Left lung (tissue), 10 donors: ENCODE data around the gene CEP295NL. TPM values are rescaled to one million over a fixed set of nuclear protein-coding genes. Genes with fewer than 3 reads are reported as not detected.
"Not testable (repeated sequence)": the region's sequence is repeated elsewhere in the genome, so short reads cannot be mapped to it uniquely, and the experiment has no call there.

Experiments used
- ATAC-seq: fragments of 200-7000 bp; cut with Tn5 transposase; one replicate; pipeline ENCODE4 v1.9.1; 2020; ENCODE audit warnings: moderate library complexity
- DNase-seq, 4 donors: peaks; one replicate each; pipeline ENCODE4 v3.0.0-alpha.2; 2013 to 2020
- H3K27ac ChIP-seq, 2 donors: fragments of 200-600 bp; sonication (generic) in 1 of 2; one replicate each; pipeline versions ENCODE4 v1.5.0 to v1.8.0; 2020 to 2021
- H3K27me3 ChIP-seq, 2 donors: fragments of 200-600 bp; sonication (generic) in 1 of 2; one replicate each; pipeline versions ENCODE4 v1.5.0 to v1.8.0; 2020 to 2021
- H3K36me3 ChIP-seq, 2 donors: fragments of 200-600 bp; sonication (generic) in 1 of 2; one replicate each; pipeline versions ENCODE4 v1.5.0 to v1.8.0; 2020 to 2021
- H3K4me1 ChIP-seq, 2 donors: fragments of 200-600 bp; one replicate each; pipeline ENCODE4 v1.8.0; 2021
- H3K4me3 ChIP-seq, 2 donors: fragments of 200-600 bp; sonication (generic) in 1 of 2; one replicate each; pipeline versions ENCODE4 v1.5.0 to v1.8.0; 2020 to 2021; ENCODE audit warnings: mild to moderate bottlenecking in 1 of 2
- H3K9me3 ChIP-seq, 2 donors: fragments of 200-600 bp; sonication (generic) in 1 of 2; one replicate each; pipeline versions ENCODE4 v1.5.0 to v1.8.0; 2020 to 2021
- CTCF ChIP-seq, 2 donors: fragments of 200-600 bp; sonication (generic) in 1 of 2; IDR thresholded peaks; one replicate each; pipeline versions ENCODE4 v1.5.0 to v1.8.0; 2021; ENCODE audit warnings: antibody characterized with exemption in 2 of 2
- intact Hi-C, 2 donors: fragments of 100-400 bp; cut with DNase I; formaldehyde crosslinking; loops; one replicate each; pipeline versions ENCODE4 v1.11.2 to v1.14.2; 2022
- polyA plus RNA-seq, 6 donors: library from polyadenylated mRNA; unstranded; fragments of 120-200 nt; gene quantifications; one replicate each; pipeline ENCODE4 v1.2.1, GENCODE V29; 2013; ENCODE audit not compliant: insufficient read length in 6 of 6
- total RNA-seq, 2 donors: library from RNA; stranded (reverse); fragmentation: NEBNext Ultra II Directional; extraction: Animal tissue kit (Norgen Biotek cat#: 25700); gene quantifications; one replicate each; pipeline ENCODE4 v1.2.1, GENCODE V29; 2021
- donor health status: DM: no; HTN: yes; CAD: no.
- donor health status: DM: no; HTN: no; CAD: no.

The CEP295NL gene
- total and polyA plus RNA-seq, 8 donors = 0.37 to 6.6 (median 0.72) TPM

DNA sequence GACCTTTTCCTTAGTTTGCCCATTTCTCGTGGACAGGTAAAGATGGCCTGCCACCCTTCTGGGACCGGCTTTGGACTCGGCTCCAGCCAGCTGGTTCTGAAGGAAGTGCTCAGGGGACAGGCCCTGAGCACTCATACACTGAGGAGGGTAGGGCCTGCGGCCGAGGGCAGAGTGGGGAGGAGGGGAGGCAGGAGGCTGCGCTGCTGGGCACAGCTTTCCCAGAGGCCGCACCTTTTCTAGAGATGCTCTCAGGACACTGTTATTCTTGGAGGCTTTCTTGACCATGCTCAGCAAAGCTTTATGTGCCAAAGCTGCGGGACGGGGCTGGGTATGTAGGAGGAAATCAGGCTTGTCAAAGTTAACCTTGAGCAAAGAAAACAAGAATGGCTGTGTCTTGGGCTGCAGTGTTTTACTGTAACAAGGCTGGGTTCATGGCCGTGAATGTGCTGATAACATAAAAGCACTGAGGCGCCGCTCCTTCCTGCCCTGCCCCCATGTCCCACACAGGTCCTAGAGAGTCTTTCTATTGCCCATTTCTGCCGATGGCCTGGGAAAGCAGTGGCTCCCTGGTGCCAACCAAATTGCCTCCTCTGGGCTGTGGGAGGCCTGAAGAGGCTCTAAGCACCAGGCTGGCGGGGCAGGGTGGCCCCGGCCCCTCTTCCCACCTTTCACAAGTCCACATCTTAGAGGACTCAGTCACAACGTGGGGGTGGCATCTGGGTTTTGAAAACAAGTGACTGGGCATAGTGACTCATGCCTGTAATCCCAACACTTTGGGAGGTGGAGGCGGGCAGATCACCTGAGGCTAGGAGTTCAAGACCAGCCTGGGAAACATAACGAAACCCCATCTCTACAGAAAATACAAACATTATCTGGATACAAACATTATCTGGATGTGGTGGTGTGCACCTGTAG, 44.5 kb upstream of the CEP295NL start:
- H3K27me3 ChIP-seq = no peaks in the 10 kb centered on the region
- no peak overlapping the region for H3K4me3 ChIP-seq
- ATAC-seq = peak; percentile 79
- no peak for TF ChIP-seq CTCF (IDR thresholded peaks at IDR 0.05)
- no peak overlapping the region for H3K27ac ChIP-seq
- H3K4me1 ChIP-seq = no peaks in the 10 kb centered on the region
- intact Hi-C loops = no loop called here
- DNase-seq = no peak
- H3K9me3 ChIP-seq = peaks cover 2 to 21% of the 10 kb centered on the region in 2 donors
- H3K36me3 ChIP-seq = no peaks in the 10 kb centered on the region

DNA sequence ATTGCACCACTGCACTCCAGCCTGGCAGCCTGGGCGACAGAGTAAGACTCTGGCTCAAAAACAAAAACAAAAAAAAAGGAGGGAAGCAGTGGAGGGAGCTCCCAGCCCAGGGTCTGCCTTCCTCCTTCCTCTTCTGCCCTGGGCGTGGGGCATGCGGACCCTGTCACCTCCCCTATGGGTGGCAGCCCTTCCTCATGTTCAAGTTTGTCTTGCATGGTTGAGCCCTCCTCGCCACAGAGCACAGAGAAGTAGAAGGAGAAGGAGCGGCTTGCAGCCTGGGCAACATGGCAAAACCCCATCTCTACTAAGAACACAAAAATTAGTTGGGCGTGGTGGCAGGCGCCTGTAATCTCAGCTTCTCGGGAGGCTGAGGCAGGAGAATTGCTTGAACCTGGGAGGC, 43.6 kb upstream of the CEP295NL start:
- no peak for ATAC-seq
- no peaks in the 10 kb centered on the region for H3K27me3 ChIP-seq
- H3K4me3 ChIP-seq = no peak overlapping the region
- H3K27ac ChIP-seq = no peak overlapping the region
- peaks cover 2 to 20% of the 10 kb centered on the region in 2 donors for H3K9me3 ChIP-seq
- no peaks in the 10 kb centered on the region for H3K36me3 ChIP-seq
- DNase-seq = no peak
- no peaks in the 10 kb centered on the region for H3K4me1 ChIP-seq
- no peak for TF ChIP-seq CTCF (IDR thresholded peaks at IDR 0.05)
- intact Hi-C loops = no loop called here

DNA sequence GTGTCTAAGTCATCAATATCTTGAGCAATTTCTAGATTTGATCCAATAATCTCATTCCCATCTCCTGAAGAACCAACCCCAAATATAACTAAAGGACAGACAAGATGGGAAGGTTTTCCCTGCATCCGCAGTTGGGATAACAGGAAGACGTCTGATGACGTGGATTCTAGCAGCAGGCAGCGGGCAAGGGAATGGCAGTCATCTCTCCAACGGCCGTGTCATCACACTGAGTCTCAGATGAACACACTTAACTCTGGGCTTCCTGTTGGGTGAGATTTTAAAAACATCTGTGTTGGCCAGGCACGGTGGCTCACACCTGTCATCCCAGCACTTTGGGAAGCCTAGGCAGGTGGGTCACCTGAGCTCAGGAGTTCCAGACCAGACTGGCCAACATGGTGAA, 43.1 kb upstream of the CEP295NL start:
- intact Hi-C loops = no loop called here
- Histone ChIP-seq H3K36me3 (no peaks in the 10 kb centered on the region), H3K4me3 (no peak overlapping the region), H3K27ac (no peak overlapping the region), H3K9me3 (peaks cover 2 to 15% of the 10 kb centered on the region in 2 donors), H3K4me1 (no peaks in the 10 kb centered on the region), H3K27me3 (no peaks in the 10 kb centered on the region)
- DNase-seq = no peak
- no peak for ATAC-seq
- no peak for TF ChIP-seq CTCF (IDR thresholded peaks at IDR 0.05)

DNA sequence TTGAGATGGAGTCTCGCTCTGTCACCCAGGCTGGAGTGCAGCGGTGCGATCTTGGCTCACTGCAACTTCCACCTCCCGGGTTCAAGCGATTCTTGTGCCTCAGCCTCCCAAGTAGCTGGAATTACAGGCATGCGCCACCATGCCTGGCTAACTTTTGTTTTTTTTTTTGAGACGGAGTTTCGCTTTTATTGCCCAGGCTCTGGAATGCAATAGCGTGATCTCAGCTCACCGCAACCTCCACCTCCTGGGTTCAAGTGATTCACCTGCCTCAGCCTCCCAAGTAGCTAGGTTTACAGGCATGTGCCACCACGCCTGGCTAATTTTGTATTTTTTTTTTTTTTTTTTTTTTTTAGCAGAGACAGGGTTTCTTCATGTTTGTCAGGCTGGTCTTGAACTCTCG, 42.5 kb upstream of the CEP295NL start:
- H3K27me3 ChIP-seq, intact Hi-C loops, ATAC-seq, H3K27ac ChIP-seq, H3K36me3 ChIP-seq, DNase-seq, H3K4me1 ChIP-seq, H3K9me3 ChIP-seq, H3K4me3 ChIP-seq: not testable (repeated sequence)

GRCh38 chr17:78944956-78945355, 42.0 kb upstream of the CEP295NL start:
- Histone ChIP-seq H3K36me3 (no peaks in the 10 kb centered on the region), H3K9me3 (peaks cover 0 to 3% of the 10 kb centered on the region in 2 donors), H3K27ac (no peak overlapping the region), H3K4me3 (no peak overlapping the region), H3K4me1 (no peaks in the 10 kb centered on the region), H3K27me3 (no peaks in the 10 kb centered on the region)
- no peak for ATAC-seq
- intact Hi-C loops = no loop called here
- DNase-seq = no peak
- no peak for TF ChIP-seq CTCF (IDR thresholded peaks at IDR 0.05)
